HCT116 (cell line): ENCODE measurements around the gene DDX39B. TPM values are rescaled to one million over a fixed set of nuclear protein-coding genes. Genes with fewer than 3 reads are reported as not detected.

Experiments used
- ATAC-seq: fragments of 200-7000 bp; cut with Tn5 transposase; 2 replicates; pipeline ENCODE4 v1.9.1; 2020; ENCODE audit warnings: mild to moderate bottlenecking, moderate library complexity
- BruUV-seq: library from RNA; stranded (reverse); fragments of 400-500 nt; replicated peaks from 2 replicates; lab custom pipeline; 2021; lab: Mats Ljungman, UMichigan
- CTCF ChIA-PET: fragments of 300-600 bp; sonication (Branson Sonifier 250); formaldehyde crosslinking; loops from one replicate; lab custom pipeline; 2021; ENCODE audit warnings: antibody characterized with exemption; lab: Charles Lee
- POLR2A ChIA-PET: fragments of 300-600, 350-600 bp; sonication (Branson Sonifier 250); formaldehyde crosslinking; loops from one replicate; lab custom pipeline; 2021; ENCODE audit warnings: antibody characterized with exemption; lab: Charles Lee
- RAD21 ChIA-PET, 2 experiments: fragments of 300-600 bp; sonication (Branson Sonifier 250); formaldehyde crosslinking; loops; one replicate each; lab custom pipeline; 2023; ENCODE audit warnings: low total read pairs in 2 of 2; ENCODE audit not compliant: uncharacterized antibody in 2 of 2, unreplicated experiment in 2 of 2, low non-redundant PET in 1 of 2; lab: Charles Lee
- DNase-seq: peaks from one replicate; pipeline ENCODE4 v3.0.0-alpha.2; 2010; ENCODE audit warnings: low read depth, low spot score
- H2AFZ ChIP-seq: fragments of 200-600 bp; shearing (Covaris generic), sonication (generic); 2 replicates; pipeline ENCODE4 v1.6.1; 2017; ENCODE audit warnings: low read depth, mixed run types, mixed read lengths, antibody characterized with exemption, low read length; ENCODE audit not compliant: poor library complexity, severe bottlenecking
- H3K27ac ChIP-seq: 2 replicates; pipeline ENCODE4 v1.5.1; 2012; ENCODE audit warnings: low read depth, low read length
- H3K27me3 ChIP-seq: fragments of 200-600 bp; sonication (generic); 2 replicates; pipeline ENCODE4 v1.6.1; 2016; ENCODE audit warnings: mixed run types, low read length, mixed read lengths; ENCODE audit not compliant: insufficient read depth
- H3K36me3 ChIP-seq, 2 experiments: fragments of 200-500 bp in 1 of 2; fragments of 200-600 bp in 1 of 2; sonication (Bioruptor generic) in 1 of 2; sonication (generic) in 1 of 2; 2 replicates each; pipeline versions ENCODE4 v1.5.1 to v1.6.1; 2014 to 2016; ENCODE audit warnings: low read length in 2 of 2, inconsistent platforms in 1 of 2, mixed read lengths in 1 of 2, mixed run types in 1 of 2; ENCODE audit not compliant: insufficient read depth in 2 of 2, control insufficient read depth in 1 of 2
- H3K4me1 ChIP-seq, 2 experiments: fragments of 200-600 bp in 1 of 2; sonication (generic) in 1 of 2; 2 replicates each; pipeline versions ENCODE4 v1.5.1 to v1.6.1; 2012 to 2017; ENCODE audit warnings: low read length in 2 of 2, inconsistent platforms in 1 of 2, mild to moderate bottlenecking in 1 of 2, mixed read lengths in 1 of 2, mixed run types in 1 of 2, moderate library complexity in 1 of 2; ENCODE audit not compliant: insufficient read depth in 2 of 2, control insufficient read depth in 1 of 2
- H3K4me2 ChIP-seq: fragments of 200-600 bp; sonication (generic); 2 replicates; pipeline ENCODE4 v1.6.1; 2017; ENCODE audit warnings: mixed run types, low read length, mixed read lengths
- H3K4me3 ChIP-seq, 2 experiments: fragments of 200-600 bp in 1 of 2; sonication (generic) in 1 of 2; replicated peaks in 1 of 2; 2 replicates each; pipeline ENCODE4 v1.5.1; 2011 to 2016; ENCODE audit warnings: low read length in 2 of 2, control low read depth in 1 of 2, low read depth in 1 of 2, mild to moderate bottlenecking in 1 of 2, mixed read lengths in 1 of 2, mixed run types in 1 of 2
- H3K79me2 ChIP-seq: fragments of 200-600 bp; sonication (generic); 2 replicates; pipeline ENCODE4 v1.6.1; 2017; ENCODE audit warnings: mild to moderate bottlenecking, mixed run types, low read length, moderate library complexity, mixed read lengths; ENCODE audit not compliant: insufficient read depth
- H3K9ac ChIP-seq: fragments of 200-600 bp; sonication (generic); 2 replicates; pipeline ENCODE4 v1.6.1; 2016; ENCODE audit warnings: low read length, mixed read lengths
- H3K9me2 ChIP-seq: fragments of 200-600 bp; sonication (generic), shearing (Covaris generic); 2 replicates; pipeline ENCODE4 v1.6.1; 2017; ENCODE audit warnings: mixed run types, mild to moderate bottlenecking, moderate library complexity; ENCODE audit not compliant: insufficient read depth
- H3K9me3 ChIP-seq, 2 experiments: fragments of 200-500 bp in 1 of 2; fragments of 200-600 bp in 1 of 2; sonication (Bioruptor generic) in 1 of 2; sonication (generic) in 1 of 2; 2 replicates each; pipeline ENCODE4 v1.6.1; 2014 to 2017; ENCODE audit warnings: low read length in 2 of 2, mixed read lengths in 2 of 2, inconsistent platforms in 1 of 2, low read depth in 1 of 2, mild to moderate bottlenecking in 1 of 2, mixed run types in 1 of 2, moderate library complexity in 1 of 2; ENCODE audit not compliant: control insufficient read depth in 1 of 2, insufficient read depth in 1 of 2
- H4K20me1 ChIP-seq: fragments of 200-600 bp; sonication (generic), shearing (Covaris generic); 2 replicates; pipeline ENCODE4 v1.6.1; 2017; ENCODE audit warnings: mixed run types, mild to moderate bottlenecking, moderate library complexity; ENCODE audit not compliant: insufficient read depth
- CBX3 ChIP-seq: IDR thresholded peaks from 2 replicates; pipeline ENCODE4 v1.6.1; 2012; ENCODE audit warnings: low read depth
- CEBPB ChIP-seq: IDR thresholded peaks from 2 replicates; pipeline ENCODE4 v1.6.1; 2012; ENCODE audit warnings: low read depth
- EGR1 ChIP-seq: IDR thresholded peaks from 2 replicates; pipeline ENCODE4 v1.6.1; 2012; ENCODE audit warnings: low read depth
- FOSL1 ChIP-seq: IDR thresholded peaks from 2 replicates; pipeline ENCODE4 v1.6.1; 2012; ENCODE audit warnings: low read depth
- JUND ChIP-seq: IDR thresholded peaks from 2 replicates; pipeline ENCODE4 v1.6.1; 2012
- POLR2A ChIP-seq: IDR thresholded peaks from 2 replicates; pipeline ENCODE4 v1.7.0; 2011; ENCODE audit warnings: borderline replicate concordance; ENCODE audit not compliant: insufficient read depth, insufficient read length; ENCODE audit errors: extremely low read depth
- POLR2AphosphoS5 ChIP-seq: IDR thresholded peaks from 2 replicates; pipeline ENCODE4 v1.6.1; 2011; ENCODE audit warnings: mild to moderate bottlenecking, low read depth, low read length, moderate library complexity
- YY1 ChIP-seq: IDR thresholded peaks from 2 replicates; pipeline ENCODE4 v1.6.1; 2011; ENCODE audit warnings: low read length, low read depth, moderate library complexity, mild to moderate bottlenecking; ENCODE audit not compliant: insufficient replicate concordance; ENCODE audit errors: extremely low read depth
- ZBTB33 ChIP-seq: IDR thresholded peaks from 2 replicates; pipeline ENCODE4 v1.6.1; 2011; ENCODE audit warnings: mild to moderate bottlenecking, low read length, moderate library complexity; ENCODE audit not compliant: insufficient replicate concordance; ENCODE audit errors: extremely low read depth
- ZFX ChIP-seq: fragments of 450-650 bp; IDR thresholded peaks from 2 replicates; pipeline ENCODE4 v1.6.1; 2017
- ZNF274 ChIP-seq: fragments of 200-500 bp; sonication (Bioruptor generic); IDR thresholded peaks from 2 replicates; pipeline ENCODE4 v1.6.1; 2014; ENCODE audit warnings: mild to moderate bottlenecking, low read depth, low read length, inconsistent platforms
- intact Hi-C: fragments of 100-400 bp; cut with micrococcal nuclease; formaldehyde crosslinking; loops from 2 replicates; pipeline ENCODE4 v1.10.0; 2022
- total RNA-seq: library from RNA; stranded (reverse); gene quantifications from one replicate; pipeline ENCODE4 v1.2.1, GENCODE V29; 2021; ENCODE audit not compliant: unreplicated experiment
- TF ChIP-seq, protein P1 (sequence below): IDR thresholded peaks from 2 replicates; pipeline ENCODE4 v1.6.1; 2012

The DDX39B gene
- total RNA-seq, 1 experiment from 2014 or later, result 545 TPM

- H3K27ac ChIP-seq, result peak within 1 kb of the TSS; percentile 8; the same call in 1 of the 2 replicates
- ChIA-PET RAD21 (no interaction called here), POLR2A (interaction anchor here (0.6 to 1.9 kb wide), 2 partner anchors 36 to 38 kb away, joined by 3 to 6 read pairs; partner anchors contain the start of genes ATP6V1G2 and NFKBIL1), CTCF (interaction anchor here (1.1 to 7.8 kb wide), 2 partner anchors 12 to 15 kb away, joined by 3 to 70 read pairs; no protein-coding TSS in a partner anchor)
- no peaks in the 10 kb centered on the region for H3K79me2 ChIP-seq
- peak within 1 kb of the TSS; percentile 65 to 75 for H3K4me3 ChIP-seq
- peak within 1 kb of the TSS; percentile 79 for H2AFZ ChIP-seq
- TF ChIP-seq ZNF274, result no peak
- TF ChIP-seq, protein P1, sequence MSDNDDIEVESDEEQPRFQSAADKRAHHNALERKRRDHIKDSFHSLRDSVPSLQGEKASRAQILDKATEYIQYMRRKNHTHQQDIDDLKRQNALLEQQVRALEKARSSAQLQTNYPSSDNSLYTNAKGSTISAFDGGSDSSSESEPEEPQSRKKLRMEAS, result no peak
- no peak for TF ChIP-seq POLR2A
- no peak for TF ChIP-seq CEBPB
- TF ChIP-seq JUND, result no peak
- no peak for TF ChIP-seq ZFX
- no peak for TF ChIP-seq CBX3
- TF ChIP-seq ZBTB33, result no peak
- no peak for TF ChIP-seq FOSL1
- no peak for TF ChIP-seq EGR1
- TF ChIP-seq YY1, result no peak
- no peak for TF ChIP-seq POLR2AphosphoS5
- H3K9me3 ChIP-seq, result no peaks in the 10 kb centered on the region
- no peaks in the 10 kb centered on the region for H4K20me1 ChIP-seq
- H3K27me3 ChIP-seq, result no peaks in the 10 kb centered on the region
- peaks cover 4 to 15% of the 10 kb centered on the region in 2 experiments; a peak in 2 of 4 replicates for H3K4me1 ChIP-seq
- no peaks in the 10 kb centered on the region for H3K36me3 ChIP-seq
- no TSS peak for BruUV-seq
- H3K9ac ChIP-seq, result peak within 1 kb of the TSS; percentile 73
- H3K4me2 ChIP-seq, result peak within 1 kb of the TSS; percentile 97
- no peaks in the 10 kb centered on the region for H3K9me2 ChIP-seq
- intact Hi-C loops, result no loop called here
- no peak for ATAC-seq
- no peak for DNase-seq
These were observed 40.4 kb upstream of the DDX39B start, which contains the start of gene LTB for GRCh38 chr6:31582230-31582643. Gene LTB (minus strand): TSS chr6:31582424. CDS start chr6:31582417, 7 bp downstream.
